ENCODE measurements around the gene OSTC.

OSTC gene

DNA sequence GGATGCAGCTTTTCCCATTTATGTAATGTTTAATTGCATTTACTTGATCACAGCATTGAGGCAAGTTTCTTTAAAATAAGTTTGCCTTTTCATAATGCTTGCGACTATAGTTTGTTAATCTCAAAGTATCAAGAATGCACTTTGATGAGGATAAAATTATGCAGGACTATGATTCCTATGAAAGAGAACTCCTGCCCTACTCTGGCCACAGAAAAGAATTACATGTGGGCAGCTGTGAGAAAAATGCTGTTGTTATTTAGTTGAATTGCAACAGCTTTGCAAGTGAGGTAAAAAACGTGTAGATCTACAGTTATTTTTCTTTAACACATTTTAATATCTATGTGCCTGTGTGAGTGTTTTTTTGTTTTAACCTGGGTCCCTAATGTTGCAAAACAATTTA lies 12.5 kb upstream of the OSTC start:
- no peak for DNase-seq
- in situ Hi-C loops (cut with MboI; ENCODE audit: low pct_unique_long_range_greater_than_20kb, low sequenced_read_pairs), result no loop called here

DNA sequence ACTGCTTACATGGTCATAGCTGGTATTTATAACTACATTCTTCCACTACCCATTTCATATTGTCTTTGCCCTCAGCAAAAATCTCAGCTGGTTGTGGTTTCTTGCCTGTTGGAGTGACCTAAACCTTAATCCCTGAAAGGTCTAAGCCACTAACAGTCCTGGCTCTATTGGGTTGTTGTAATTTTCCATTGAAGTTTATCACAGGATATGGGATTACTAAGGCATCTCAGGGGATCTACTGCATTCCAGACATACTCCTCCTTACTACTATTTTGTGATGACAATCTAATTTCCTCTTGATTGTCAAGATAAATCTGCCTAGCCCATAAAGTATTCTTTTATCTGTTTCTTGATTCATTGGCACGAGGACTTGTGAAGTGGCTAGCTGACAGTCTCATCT lies 6.2 kb upstream of the OSTC start:
- DNase-seq, result no peak

DNA sequence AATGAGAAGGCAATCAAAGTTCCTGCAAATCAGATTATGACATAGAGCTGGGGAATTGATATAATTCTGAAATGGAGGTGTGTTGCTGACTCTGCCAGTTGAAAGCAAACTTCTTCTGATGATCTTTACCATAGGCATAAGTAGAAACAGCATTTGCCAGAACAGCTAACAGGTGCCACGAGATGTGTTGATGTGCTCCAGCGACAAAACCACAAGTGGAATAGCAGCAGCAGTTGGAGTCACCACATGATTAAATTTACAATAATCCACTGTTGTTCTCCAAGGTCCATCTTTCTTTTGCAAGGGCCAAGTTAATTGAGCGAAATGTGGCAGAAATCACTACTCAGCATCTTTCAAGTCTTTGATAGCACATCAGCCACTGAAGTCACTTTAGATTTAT lies 3.7 kb upstream of the OSTC start:
- DNase-seq, result no peak
- in situ Hi-C loops (cut with MboI; ENCODE audit: low pct_unique_long_range_greater_than_20kb, low sequenced_read_pairs), result no loop called here

More for the DNA sequence above, 6.2 kb upstream of the OSTC start:
- in situ Hi-C loops (cut with MboI; ENCODE audit: low pct_unique_long_range_greater_than_20kb, low sequenced_read_pairs), result no loop called here

DNA sequence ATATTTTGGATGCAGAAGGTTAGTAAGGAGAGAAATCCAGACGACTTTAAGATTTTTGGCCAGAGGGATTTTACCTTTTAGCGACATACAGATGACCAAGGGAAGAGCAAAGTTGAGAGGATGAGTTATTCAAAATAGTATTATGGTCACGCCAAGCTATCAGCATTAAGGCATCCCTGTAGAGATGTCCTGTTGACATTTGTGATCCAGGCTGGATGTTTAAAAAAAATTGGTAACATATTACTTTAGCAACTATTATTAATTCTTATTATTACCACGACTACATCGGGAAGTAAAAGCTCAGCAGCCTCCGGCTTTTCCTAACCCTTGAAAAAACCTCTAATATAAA lies 562 bp upstream of the OSTC start:
- in situ Hi-C loops (cut with MboI; ENCODE audit: low pct_unique_long_range_greater_than_20kb, low sequenced_read_pairs), result no loop called here
- no peak for DNase-seq

DNA sequence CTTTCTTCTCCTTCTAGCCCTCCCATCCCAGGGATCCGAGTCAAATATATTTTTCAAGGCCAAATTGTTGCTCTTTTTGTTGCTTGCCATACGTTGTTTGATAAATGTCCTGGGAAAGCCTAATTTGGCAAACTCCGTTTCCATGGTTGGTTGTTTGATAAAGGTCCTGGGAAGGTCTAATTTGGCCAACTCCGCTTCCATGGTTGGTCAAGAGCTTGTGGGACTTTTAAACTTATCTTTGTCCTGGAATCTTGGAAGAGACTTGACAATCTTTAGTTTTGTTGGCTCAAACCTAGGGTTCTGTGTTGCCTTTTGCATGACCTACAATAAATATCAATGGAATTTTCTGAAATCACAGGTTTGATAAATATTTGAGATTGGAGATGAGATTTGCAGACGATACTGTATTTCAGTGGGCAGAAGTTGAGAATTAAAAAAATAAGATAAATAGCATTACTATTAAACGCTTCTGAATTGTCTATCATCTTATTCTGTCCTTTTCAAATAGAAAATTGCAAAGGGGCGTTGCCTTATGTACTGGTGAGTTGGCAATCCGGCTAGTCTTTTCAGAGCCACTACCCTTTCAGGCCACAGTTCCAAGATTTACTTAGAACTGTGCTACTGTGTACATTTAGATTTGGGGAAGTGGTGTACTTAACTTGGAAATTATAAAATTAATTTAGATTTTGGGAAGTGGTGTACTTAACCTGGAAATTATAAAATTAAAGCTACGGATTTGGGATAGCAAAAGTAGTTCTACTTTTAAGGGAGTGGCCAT lies 804 bp downstream of the OSTC start:
- in situ Hi-C loops (cut with MboI; ENCODE audit: low pct_unique_long_range_greater_than_20kb, low sequenced_read_pairs), result no loop called here
- DNase-seq, result peak; percentile 73

DNA sequence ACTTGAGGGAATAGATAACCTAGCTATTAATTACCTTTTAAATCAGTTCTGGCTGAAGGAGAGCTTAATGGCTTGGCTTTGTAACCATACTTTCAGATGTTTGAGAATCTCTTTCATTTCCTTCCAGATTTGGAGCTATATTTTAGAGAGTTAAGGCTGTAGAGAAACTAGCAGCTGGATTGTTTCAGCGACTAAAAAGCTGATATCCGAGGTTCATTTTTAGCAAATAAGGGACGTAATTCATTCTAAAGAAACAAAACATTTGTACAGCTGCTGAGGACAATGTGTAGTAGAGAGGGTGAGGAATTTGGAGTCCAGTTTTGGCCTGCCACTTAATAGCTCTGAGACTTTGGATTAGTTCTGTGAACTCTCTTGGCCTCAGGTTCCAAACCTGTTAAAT lies 12.2 kb downstream of the OSTC start:
- DNase-seq, result no peak
- in situ Hi-C loops (cut with MboI; ENCODE audit: low pct_unique_long_range_greater_than_20kb, low sequenced_read_pairs), result no loop called here

DNA sequence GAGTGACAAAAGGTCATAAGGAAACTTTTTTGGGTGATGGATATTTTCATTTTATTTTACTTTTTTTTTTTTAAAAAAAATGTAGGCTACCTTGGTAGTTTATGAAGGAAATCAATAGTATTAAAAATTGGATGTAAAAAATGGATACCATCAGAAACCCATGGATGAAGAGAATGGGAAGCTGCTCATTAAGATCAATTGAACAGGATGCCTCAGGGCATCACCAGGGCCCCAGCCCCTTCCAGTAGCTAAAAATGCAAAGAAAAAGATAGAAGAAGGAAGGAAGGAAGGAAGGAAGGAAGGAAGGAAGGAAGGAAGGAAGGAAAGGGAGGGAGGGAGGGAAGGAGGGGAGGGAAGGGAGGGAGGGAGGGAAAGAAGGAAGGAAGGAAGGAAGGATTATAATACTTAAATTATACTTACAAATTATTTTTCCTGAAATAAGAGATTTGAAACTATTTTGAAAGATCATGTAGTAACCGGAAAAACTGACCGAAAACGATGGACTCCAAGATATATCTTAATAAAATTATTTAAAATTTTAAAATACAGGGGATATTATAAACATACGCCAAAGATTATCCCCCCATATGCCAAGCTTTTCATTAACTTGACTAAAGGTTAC lies 24.1 kb downstream of the OSTC start:
- DNase-seq, result no peak
- in situ Hi-C loops (cut with MboI; ENCODE audit: low pct_unique_long_range_greater_than_20kb, low sequenced_read_pairs), result no loop called here

DNA sequence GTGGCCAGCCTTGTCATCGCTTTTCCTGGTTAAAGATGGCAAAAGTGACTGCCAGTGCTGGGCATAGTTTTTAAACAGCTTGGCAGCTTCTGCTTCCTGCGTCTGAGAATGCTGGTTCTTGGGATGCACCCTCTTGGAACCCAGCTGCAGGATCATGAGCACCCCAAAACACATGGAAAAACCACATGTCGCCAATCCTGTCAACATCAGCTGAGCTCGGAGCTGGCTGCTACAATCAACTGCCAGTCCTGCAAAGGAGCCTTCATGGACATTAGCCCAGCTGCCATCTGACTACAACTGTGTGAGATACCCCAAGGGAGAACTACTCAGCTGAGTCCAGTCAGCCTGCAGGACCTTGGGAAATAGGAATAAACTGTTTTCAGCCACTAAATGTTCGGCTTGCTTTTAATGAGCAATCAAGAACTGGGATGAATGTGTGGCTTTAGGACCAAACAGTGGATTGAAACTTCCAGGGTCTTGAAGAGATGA lies 31.0 kb downstream of the OSTC start:
- no peak for DNase-seq
- in situ Hi-C loops (cut with MboI; ENCODE audit: low pct_unique_long_range_greater_than_20kb, low sequenced_read_pairs), result no loop called here

DNA sequence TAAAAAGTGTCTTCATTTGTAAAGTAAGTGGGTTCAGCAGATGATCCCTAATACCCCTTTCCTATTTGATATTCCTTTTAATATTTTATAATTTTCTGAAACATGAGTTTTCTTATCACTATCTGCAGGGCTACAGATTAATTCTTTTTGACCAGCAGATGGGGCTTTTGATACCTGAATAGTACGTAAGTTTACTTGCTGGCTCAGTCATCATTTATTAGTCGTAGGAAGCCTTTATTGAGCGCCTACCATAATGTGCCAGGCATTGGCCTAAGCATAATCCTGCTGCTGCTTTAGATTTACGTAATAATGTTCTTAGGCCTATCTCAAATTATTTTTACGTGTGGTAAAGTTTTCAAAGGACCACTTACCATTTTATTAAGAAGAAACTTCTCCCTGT lies 33.1 kb downstream of the OSTC start:
- in situ Hi-C loops (cut with MboI; ENCODE audit: low pct_unique_long_range_greater_than_20kb, low sequenced_read_pairs), result no loop called here
- DNase-seq, result peak; percentile 23

DNA sequence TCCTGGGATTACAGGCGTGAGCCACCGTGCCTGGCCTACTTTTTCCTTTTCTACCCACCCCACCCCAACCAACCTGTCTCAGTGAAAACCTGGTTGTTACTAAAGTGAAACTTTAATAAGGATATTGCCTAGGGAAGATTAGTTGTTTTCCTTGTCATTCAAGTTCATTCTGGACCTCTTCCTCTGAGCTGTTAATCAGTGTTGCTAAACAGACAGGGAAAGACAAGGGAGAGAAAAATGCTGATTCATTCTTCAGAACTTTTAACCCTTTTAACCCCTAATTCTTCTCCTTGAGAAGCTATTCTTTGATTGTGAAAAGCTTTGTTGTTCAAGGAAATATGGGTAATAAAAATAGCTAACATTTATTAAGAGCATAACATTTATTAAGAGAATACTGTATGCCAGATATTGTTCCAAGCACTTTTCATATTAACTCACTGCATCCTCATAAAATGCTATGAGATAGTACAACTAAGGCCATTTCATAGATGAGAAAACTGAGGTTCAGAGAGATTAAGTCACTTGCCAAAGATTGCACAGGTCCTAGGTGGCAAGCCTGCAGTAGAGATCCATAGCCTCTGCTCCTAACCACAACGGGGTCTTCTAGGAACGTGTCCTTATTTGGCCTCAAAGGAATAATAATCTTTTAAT lies 34.8 kb downstream of the OSTC start:
- in situ Hi-C loops (cut with MboI; ENCODE audit: low pct_unique_long_range_greater_than_20kb, low sequenced_read_pairs), result no loop called here
- no peak for DNase-seq

DNA sequence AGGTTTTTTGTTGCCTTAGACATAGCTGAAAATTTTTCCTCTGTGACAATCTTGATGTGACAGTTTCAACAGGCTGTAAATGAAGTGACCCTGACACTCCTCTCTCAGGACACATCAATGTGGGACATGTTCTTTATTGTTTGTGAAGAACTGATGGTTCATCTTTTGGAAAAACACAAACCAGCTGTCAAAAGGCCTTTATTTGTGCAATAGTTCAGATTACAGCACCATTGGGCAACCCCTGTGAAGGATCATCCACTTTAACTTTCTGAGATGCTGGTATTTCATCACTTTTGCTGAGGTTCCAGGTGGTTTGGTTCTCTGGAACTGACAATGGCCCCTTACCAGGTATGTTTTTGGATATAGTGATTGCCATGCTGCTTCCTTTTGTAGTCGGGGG lies 40.3 kb downstream of the OSTC start:
- no peak for DNase-seq
- in situ Hi-C loops (cut with MboI; ENCODE audit: low pct_unique_long_range_greater_than_20kb, low sequenced_read_pairs), result no loop called here

DNA sequence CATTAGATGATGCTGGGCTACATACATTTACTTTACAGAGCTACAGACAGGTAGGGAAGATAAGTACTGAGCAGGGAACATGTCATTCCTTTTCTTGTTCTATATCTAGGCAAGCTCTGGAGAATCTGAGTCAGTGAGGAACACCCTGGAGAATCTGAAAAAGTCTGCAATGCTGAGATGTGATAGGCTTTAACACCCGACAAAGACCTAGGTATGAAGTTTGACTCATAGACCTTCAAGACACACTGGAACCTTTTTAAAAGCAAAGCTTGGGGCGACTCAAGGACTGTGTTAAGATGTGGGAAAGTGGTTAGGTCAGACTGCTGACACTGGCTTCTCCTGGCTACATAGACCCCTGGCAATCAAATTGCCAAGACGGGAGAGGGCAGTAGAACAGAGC lies 42.8 kb downstream of the OSTC start:
- in situ Hi-C loops (cut with MboI; ENCODE audit: low pct_unique_long_range_greater_than_20kb, low sequenced_read_pairs), result no loop called here
- DNase-seq, result no peak

DNA sequence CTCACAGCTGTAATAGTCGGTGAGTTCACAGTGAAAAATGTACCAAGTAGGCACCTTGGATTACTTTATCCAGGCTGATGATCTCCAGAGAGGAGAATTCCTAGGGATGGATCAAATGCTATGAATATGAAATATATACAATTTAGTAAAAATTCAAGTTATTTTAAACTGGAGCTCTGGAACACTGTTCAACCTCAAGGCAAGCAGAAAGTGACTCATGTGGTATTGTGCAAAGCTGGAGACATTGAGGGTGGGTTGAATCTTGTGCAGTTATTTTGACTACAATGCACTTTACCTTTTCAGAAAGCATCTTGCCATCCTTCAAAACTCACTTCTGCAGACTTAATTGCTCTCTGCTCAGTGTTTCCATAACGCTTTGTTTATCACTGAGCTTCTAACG lies 43.4 kb downstream of the OSTC start:
- in situ Hi-C loops (cut with MboI; ENCODE audit: low pct_unique_long_range_greater_than_20kb, low sequenced_read_pairs), result no loop called here
- no peak for DNase-seq

DNA sequence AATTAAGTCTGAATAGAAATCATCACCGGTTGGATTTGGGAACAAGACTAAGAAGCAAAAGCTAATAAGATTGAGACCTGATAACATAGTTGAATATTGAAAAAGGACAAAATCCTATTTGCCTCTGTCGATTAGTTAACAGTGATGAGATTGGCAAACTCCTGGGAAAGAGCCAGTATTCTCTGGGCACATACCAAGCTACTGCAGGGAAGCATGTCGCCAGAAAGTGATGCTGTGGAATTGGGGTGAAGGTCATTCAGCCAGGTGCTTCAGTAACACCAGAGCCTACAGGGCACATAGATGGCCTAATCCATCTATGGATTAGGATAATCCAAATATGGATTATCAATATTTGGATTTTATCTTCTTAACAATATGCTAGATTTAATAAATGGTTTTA lies 44.0 kb downstream of the OSTC start:
- in situ Hi-C loops (cut with MboI; ENCODE audit: low pct_unique_long_range_greater_than_20kb, low sequenced_read_pairs), result no loop called here
- DNase-seq, result no peak

DNA sequence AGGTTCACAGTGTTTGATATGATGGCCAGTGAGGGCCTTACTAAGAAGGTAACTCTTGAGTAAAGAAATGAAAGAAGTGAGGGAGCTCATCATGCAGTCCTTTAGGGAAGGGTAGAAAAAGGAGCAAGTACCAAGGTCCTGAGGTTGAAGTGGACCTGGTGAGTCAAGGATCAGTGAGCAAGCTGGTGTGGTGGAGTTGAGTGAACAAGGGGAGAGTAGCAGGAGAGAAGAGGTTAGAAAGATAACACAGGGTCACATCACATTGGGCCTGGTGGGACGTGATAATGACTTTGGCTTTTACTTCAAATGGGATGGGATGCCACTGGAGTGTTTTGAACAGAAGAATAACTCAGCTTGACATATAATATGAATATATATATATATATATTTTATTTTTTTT lies 44.7 kb downstream of the OSTC start:
- no peak for DNase-seq
- in situ Hi-C loops (cut with MboI; ENCODE audit: low pct_unique_long_range_greater_than_20kb, low sequenced_read_pairs), result no loop called here

DNA sequence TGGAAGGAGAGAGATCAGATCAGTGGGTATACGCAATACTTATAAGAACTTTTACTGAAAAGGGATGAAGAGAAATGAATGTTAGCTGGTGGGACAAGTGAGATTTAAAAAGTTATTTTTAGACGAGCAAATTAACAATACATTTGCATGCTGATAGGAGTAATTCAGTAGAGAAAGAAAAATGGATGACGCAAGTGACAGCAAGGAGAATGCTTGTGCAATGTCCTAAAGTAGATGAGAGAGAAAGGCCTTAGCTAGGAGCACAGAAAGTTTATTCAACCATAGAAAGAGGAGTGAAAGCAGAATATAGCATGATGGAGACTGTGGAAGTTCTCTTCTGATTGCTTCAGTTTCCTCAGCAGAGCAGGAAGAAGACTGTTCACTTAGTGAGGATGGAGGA lies 45.8 kb downstream of the OSTC start:
- DNase-seq, result no peak
- in situ Hi-C loops (cut with MboI; ENCODE audit: low pct_unique_long_range_greater_than_20kb, low sequenced_read_pairs), result no loop called here

DNA sequence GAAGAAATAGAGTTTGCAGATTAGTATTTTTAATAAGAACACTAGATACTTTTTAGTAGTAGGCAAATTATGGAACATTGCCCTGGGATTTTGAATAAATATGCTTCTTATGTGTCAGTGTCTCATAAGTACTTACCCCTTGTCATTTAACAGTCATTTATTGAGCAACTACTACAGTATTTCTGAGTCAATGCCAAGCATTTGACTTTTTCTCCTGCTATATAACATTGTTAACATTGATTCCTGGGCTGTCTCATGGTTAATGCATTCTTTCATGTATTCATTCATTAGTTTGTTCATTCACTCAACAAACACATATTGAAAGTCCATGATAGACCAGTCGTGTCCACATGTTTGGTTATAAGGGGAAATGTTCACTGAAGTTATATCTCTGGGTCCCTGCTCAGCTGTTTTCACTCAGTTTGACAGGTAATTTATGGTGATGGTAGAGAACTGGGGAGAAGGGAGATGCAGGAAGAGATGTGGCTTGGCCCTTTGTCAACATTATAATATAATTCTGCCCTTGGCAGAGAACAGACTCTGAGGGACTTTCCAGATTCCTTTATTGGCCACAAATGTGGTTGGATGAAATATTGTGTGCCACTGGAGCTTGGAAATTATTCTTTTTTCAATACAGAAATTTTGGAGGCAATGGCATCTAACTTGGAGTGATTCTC lies 49.8 kb downstream of the OSTC start:
- no peak for DNase-seq
- in situ Hi-C loops (cut with MboI; ENCODE audit: low pct_unique_long_range_greater_than_20kb, low sequenced_read_pairs), result no loop called here

DNA sequence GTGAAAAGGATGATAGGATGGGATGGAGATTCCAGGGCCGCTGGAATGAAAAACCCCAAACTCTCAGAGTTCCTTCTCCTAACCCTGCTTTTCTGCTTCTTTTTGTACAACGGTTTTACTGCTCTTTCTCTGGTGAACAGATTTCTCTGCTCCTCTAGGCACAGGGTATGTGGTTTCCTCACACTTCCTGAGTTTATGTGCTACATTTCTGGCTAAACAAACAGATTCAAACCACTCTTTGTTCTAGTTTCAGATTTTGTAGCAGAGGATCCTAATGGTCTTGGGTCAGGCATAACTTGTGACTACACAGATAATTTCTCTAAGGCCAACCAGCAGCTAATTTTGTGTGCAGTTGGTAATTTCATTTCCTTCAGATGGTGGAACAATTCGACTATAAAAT lies 52.6 kb downstream of the OSTC start:
- DNase-seq, result no peak
- in situ Hi-C loops (cut with MboI; ENCODE audit: low pct_unique_long_range_greater_than_20kb, low sequenced_read_pairs), result no loop called here

DNA sequence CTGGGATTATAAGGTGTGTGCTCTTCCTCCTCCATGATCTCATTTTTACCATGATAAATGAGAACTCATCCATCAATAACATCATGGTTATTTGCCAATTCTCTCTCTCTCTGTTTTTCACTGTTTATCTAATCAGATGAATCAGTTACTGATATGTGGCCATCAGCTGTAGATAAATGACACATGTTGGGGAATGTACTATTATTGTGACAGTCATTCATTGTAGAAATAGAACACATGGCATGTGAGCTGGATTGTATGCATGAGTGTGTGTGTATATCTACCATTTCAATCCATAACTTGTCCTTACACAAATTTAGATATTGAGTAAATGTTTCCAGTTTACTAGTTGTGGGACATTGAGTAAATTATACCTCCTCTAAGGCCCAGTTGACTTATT lies 53.0 kb downstream of the OSTC start:
- in situ Hi-C loops (cut with MboI; ENCODE audit: low pct_unique_long_range_greater_than_20kb, low sequenced_read_pairs), result no loop called here
- DNase-seq, result no peak

DNA sequence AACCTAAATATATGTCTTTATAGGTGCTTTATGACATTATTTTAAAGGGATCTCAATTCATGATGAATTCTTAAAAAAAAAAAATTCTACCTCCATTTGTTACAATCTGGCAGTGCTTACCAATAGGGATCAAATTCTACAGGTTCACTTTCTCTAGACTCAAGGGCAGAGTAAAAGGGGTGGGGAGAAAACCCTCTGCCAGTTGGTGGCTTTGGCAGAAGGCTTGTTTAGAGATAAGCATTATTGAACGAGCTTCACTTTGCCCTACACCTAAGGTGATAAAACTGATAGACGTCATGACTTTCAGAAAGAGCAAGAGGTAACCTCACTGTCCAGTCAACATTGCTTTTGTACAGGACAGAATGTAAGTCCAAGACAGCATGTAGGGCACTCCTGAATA lies 53.6 kb downstream of the OSTC start:
- no peak for DNase-seq
- in situ Hi-C loops (cut with MboI; ENCODE audit: low pct_unique_long_range_greater_than_20kb, low sequenced_read_pairs), result no loop called here

All from KBM-7 (cell line).